ENCODE measurements around the gene SCAPER. TPM values are rescaled to one million over a fixed set of nuclear protein-coding genes. Genes with fewer than 3 reads are reported as not detected.
"Not testable (repeated sequence)": the region's sequence is repeated elsewhere in the genome, so short reads cannot be mapped to it uniquely, and the experiment has no call there.

Gene SCAPER
- polyA plus RNA-seq, 2 of the 4 experiments (the other 2 are of a cell fraction) = 4.9 to 5.5 TPM

- Histone ChIP-seq H3K4me1 (no peaks in the 10 kb centered on the region), H3K4me3 (no peak overlapping the region), H3K9me3 (no peaks in the 10 kb centered on the region), H3K4me2 (no peak overlapping the region), H3K27ac (no peak overlapping the region)
- CTCF ChIA-PET = interaction anchor here (0.7 kb wide), 2 partner anchors 11 to 113 kb away, joined by 4 to 7 read pairs; no protein-coding TSS in a partner anchor
- FAIRE-seq (no peak), ATAC-seq (no peak), DNase-seq (ENCODE audit: low read depth in 1 of 2, low spot score in 1 of 2) (no peak)
- POLR2A ChIA-PET = no interaction called here
- TF ChIP-seq KDM5A (IDR thresholded peaks at IDR 0.05) (no peak), FOXS1 (CRISPR knock-in tag; IDR thresholded peaks at IDR 0.05) (no peak), MAZ (IDR thresholded peaks at IDR 0.05; ENCODE audit: borderline replicate concordance, low read depth, low read length) (no peak), EHF (CRISPR knock-in tag; IDR thresholded peaks at IDR 0.05) (no peak), ZNF302 (CRISPR knock-in tag; IDR thresholded peaks at IDR 0.05) (no peak), FOSL2 (IDR thresholded peaks at IDR 0.05) (no peak), FOSL2 (CRISPR knock-in tag; IDR thresholded peaks at IDR 0.05) (no peak), HOXB13 (CRISPR knock-in tag; IDR thresholded peaks at IDR 0.05; ENCODE audit: low read depth) (no peak), ZFP36 (IDR thresholded peaks at IDR 0.05; ENCODE audit: borderline replicate concordance, partially characterized antibody) (no peak), TFCP2L1 (CRISPR knock-in tag; IDR thresholded peaks at IDR 0.05) (no peak), CTCF (IDR thresholded peaks at IDR 0.05) (no peak), BHLHE40 (IDR thresholded peaks at IDR 0.05; ENCODE audit: low read depth, low read length) (no peak), RNF2 (IDR thresholded peaks at IDR 0.05; ENCODE audit: borderline replicate concordance, low read depth) (no peak), HES2 (IDR thresholded peaks at IDR 0.05) (no peak), ELK1 (IDR thresholded peaks at IDR 0.05; ENCODE audit: low read depth, low read length) (no peak), RARB (CRISPR knock-in tag; IDR thresholded peaks at IDR 0.05) (no peak), ATOH8 (CRISPR knock-in tag; IDR thresholded peaks at IDR 0.05; ENCODE audit: low read depth) (no peak), NFE2L2 (conservative IDR thresholded peaks at IDR 0.05; ENCODE audit: low read length) (no peak)
These were observed 402.0 kb downstream of the SCAPER start for GRCh38 chr15:76503121-76503520.

- FAIRE-seq = no peak
- CTCF ChIA-PET = no interaction called here
- WGBS (ENCODE audit: missing lambda C conversion rate) = 78% methylated on average over 3 of the region's 3 CpGs
These were observed 402.5 kb downstream of the SCAPER start for GRCh38 chr15:76502678-76503077.

GRCh38 chr15:76502185-76502584 lies 403.0 kb downstream of the SCAPER start:
- FAIRE-seq; H3K4me3 ChIP-seq; H3K4me1 ChIP-seq; POLR2A ChIA-PET; H3K9me3 ChIP-seq; H3K27ac ChIP-seq; CTCF ChIA-PET; ATAC-seq; H3K4me2 ChIP-seq; DNase-seq (ENCODE audit: low read depth in 1 of 2, low spot score in 1 of 2): not testable (repeated sequence)
- 73% methylated on average over 6 of the region's 6 CpGs for WGBS (ENCODE audit: missing lambda C conversion rate)

More at GRCh38 chr15:76502678-76503077, 402.5 kb downstream of the SCAPER start:
- Histone ChIP-seq H3K4me2 (no peak overlapping the region), H3K27ac (no peak overlapping the region), H3K4me3 (no peak overlapping the region), H3K4me1 (no peaks in the 10 kb centered on the region), H3K9me3 (no peaks in the 10 kb centered on the region)
- POLR2A ChIA-PET = no interaction called here
- TF ChIP-seq ZNF302 (CRISPR knock-in tag; IDR thresholded peaks at IDR 0.05) = no peak
- no peak for TF ChIP-seq SMC3 (IDR thresholded peaks at IDR 0.05)
- no peak for TF ChIP-seq ATOH8 (CRISPR knock-in tag; IDR thresholded peaks at IDR 0.05; ENCODE audit: low read depth)
- no peak for TF ChIP-seq JUN (IDR thresholded peaks at IDR 0.05)
- TF ChIP-seq ZC3H11A (IDR thresholded peaks at IDR 0.05) = no peak
- no peak for TF ChIP-seq HMGXB4 (CRISPR knock-in tag; IDR thresholded peaks at IDR 0.05; ENCODE audit: borderline replicate concordance)
- no peak for TF ChIP-seq POLR2A (IDR thresholded peaks at IDR 0.05; ENCODE audit: low read length)
- no peak for TF ChIP-seq EP300 (IDR thresholded peaks at IDR 0.05)
- TF ChIP-seq FOSB (CRISPR knock-in tag; IDR thresholded peaks at IDR 0.05) = no peak
- no peak for TF ChIP-seq NR3C1 (IDR thresholded peaks at IDR 0.05)
- no peak for TF ChIP-seq HOXB5 (CRISPR knock-in tag; IDR thresholded peaks at IDR 0.05)
- ATAC-seq (no peak), DNase-seq (ENCODE audit: low read depth in 1 of 2, low spot score in 1 of 2) (no peak)

Data from A549 (cell line).